HepG2 (cell line): ENCODE results near the gene NDE1. TPM values are rescaled to one million over a fixed set of nuclear protein-coding genes. Genes with fewer than 3 reads are reported as not detected.

ENCODE experiments used
- CEBPB ChIP-seq: IDR thresholded peaks from 2 replicates; pipeline ENCODE4 v1.6.1; 2011; ENCODE audit warnings: low read depth, low read length, improper control_type of control experiment, borderline replicate concordance
- ELF3 ChIP-seq: IDR thresholded peaks from 2 replicates; pipeline ENCODE4 v1.6.1; 2016; ENCODE audit warnings: missing genetic modification reagents, missing compliant biosample characterization
- ELF4 ChIP-seq: sonication (generic); formaldehyde crosslinking; IDR thresholded peaks from 2 replicates; pipeline ENCODE4 v1.5.0; 2020; ENCODE audit warnings: missing genetic modification reagents, mild to moderate bottlenecking, moderate library complexity, borderline replicate concordance
- HBP1 ChIP-seq: IDR thresholded peaks from 2 replicates; pipeline ENCODE4 v1.6.1; 2016; ENCODE audit warnings: low read depth, control low read depth
- HMGXB3 ChIP-seq: sonication (generic); formaldehyde crosslinking; IDR thresholded peaks from 2 replicates; pipeline ENCODE4 v1.4.0; 2020; ENCODE audit warnings: missing genetic modification reagents, borderline replicate concordance
- NCOR1 ChIP-seq: fragments of 200-600 bp; sonication (generic); IDR thresholded peaks from 2 replicates; pipeline ENCODE4 v1.7.0; 2017; ENCODE audit warnings: antibody characterized with exemption, low read length, borderline replicate concordance
- SALL1 ChIP-seq: sonication (generic); formaldehyde crosslinking; IDR thresholded peaks from 2 replicates; pipeline ENCODE4 v1.8.0; 2022; ENCODE audit warnings: mild to moderate bottlenecking, missing genetic modification reagents
- SRSF1 ChIP-seq: fragments of 200-400 bp; formaldehyde crosslinking; optimal IDR thresholded peaks from 2 replicates; pipeline ENCODE3; 2017; ENCODE audit warnings: mild to moderate bottlenecking, low read depth, low read length, moderate library complexity
- TFDP2 ChIP-seq: sonication (generic); formaldehyde crosslinking; IDR thresholded peaks from 2 replicates; pipeline ENCODE4 v1.4.0; 2020; ENCODE audit warnings: missing genetic modification reagents
- THAP8 ChIP-seq: sonication (generic); formaldehyde crosslinking; IDR thresholded peaks from 2 replicates; pipeline ENCODE4 v1.5.1; 2020; ENCODE audit warnings: missing genetic modification reagents, mild to moderate bottlenecking, borderline replicate concordance
- ZNF121 ChIP-seq: sonication (generic); formaldehyde crosslinking; IDR thresholded peaks from 2 replicates; pipeline ENCODE4 v1.5.0; 2020; ENCODE audit warnings: mild to moderate bottlenecking, missing genetic modification reagents
- ZNF207 ChIP-seq: fragments of 450-650 bp; IDR thresholded peaks from 2 replicates; pipeline ENCODE4 v1.6.1; 2016; ENCODE audit warnings: antibody characterized with exemption, borderline replicate concordance
- ZNF691 ChIP-seq: sonication (generic); formaldehyde crosslinking; IDR thresholded peaks from 2 replicates; pipeline ENCODE4 v1.4.0; 2020; ENCODE audit warnings: missing genetic modification reagents, low read depth, mild to moderate bottlenecking, borderline replicate concordance
- ZNF792 ChIP-seq: IDR thresholded peaks from 2 replicates; pipeline ENCODE4 v1.6.1; 2016
- polyA plus RNA-seq, 8 experiments: library from polyadenylated mRNA; depleted of rRNA in 3 of 8; stranded (reverse) in 7 of 8; unstranded in 1 of 8; fragments of >200 nt; fragmentation: Illumina TruSeq in 4 of 8; extraction: Trizol in 4 of 8; gene quantifications; 2 replicates each; pipeline versions ENCODE4 v1.2.1 to v1.2.3, GENCODE V29; 2011 to 2016; ENCODE audit warnings: low read depth in 4 of 8, missing spikeins in 1 of 8, mixed read lengths in 1 of 8; ENCODE audit not compliant: insufficient read depth in 1 of 8
- total RNA-seq, 5 experiments: library from RNA; depleted of rRNA; stranded (reverse); fragments of >200 nt; fragmentation: Illumina TruSeq; extraction: Trizol; gene quantifications; 2 replicates each; pipeline ENCODE4 v1.2.3, GENCODE V29; 2016; ENCODE audit warnings: low read depth in 1 of 5

Gene NDE1
- total and polyA plus RNA-seq, 2 of the 13 experiments (the other 11 are each of a cell fraction or from before 2014, with no cell fraction given), result 40.9 to 72.5 TPM

- TF ChIP-seq HMGXB3 (no peak), ELF4 (CRISPR knock-in tag) (0 out of 2 replicates have a peak, but pooled peaks have one; percentile 11), SALL1 (CRISPR knock-in tag) (no peak; the same call in none of the 2 replicates), HBP1 (CRISPR knock-in tag) (peak; percentile 71; the same call in 1 of the 2 replicates), ZNF792 (CRISPR knock-in tag) (peak; percentile 81; the same call in 1 of the 2 replicates), ZNF207 (no peak), TFDP2 (CRISPR knock-in tag) (no peak), SRSF1 (no peak), ELF3 (CRISPR knock-in tag) (peak; percentile 95), ZNF121 (CRISPR knock-in tag) (no peak; the same call in 1 of the 2 replicates), NCOR1 (peak; percentile 82; the same call in 1 of the 2 replicates), ZNF691 (no peak), CEBPB (peak; percentile 98), THAP8 (no peak; the same call in 1 of the 2 replicates)
Observed at GRCh38 chr16:15608398-15609285, 41.4 kb upstream of the NDE1 start (continued).
